GM12878 (cell line): ENCODE measurements around the gene SUGP1. TPM values are rescaled to one million over a fixed set of nuclear protein-coding genes. Genes with fewer than 3 reads are reported as not detected.

Source experiments
- ATAC-seq: fragments of 200-7000 bp; cut with Tn5 transposase; 3 replicates; pipeline ENCODE4 v1.9.1; 2020; ENCODE audit warnings: mild to moderate bottlenecking, moderate library complexity
- BruUV-seq: library from RNA; stranded (reverse); fragments of 400-500 nt; replicated peaks from 2 replicates; lab custom pipeline; 2021; lab: Mats Ljungman, UMichigan
- CTCF ChIA-PET: fragments of 300-600 bp; sonication (Branson Sonifier 250); formaldehyde crosslinking; extraction: SDS; loops from one replicate; lab custom pipeline; 2021; ENCODE audit warnings: inconsistent platforms; lab: Yijun Ruan, JAX
- POLR2A ChIA-PET: fragments of 350-600 bp; formaldehyde crosslinking; extraction: SDS; loops from one replicate; lab custom pipeline; 2021; ENCODE audit warnings: inconsistent platforms; lab: Charles Lee
- RAD21 ChIA-PET: fragments of 300-600 bp; sonication (Branson Sonifier 250); formaldehyde crosslinking; loops from one replicate; lab custom pipeline; 2023; ENCODE audit warnings: antibody characterized with exemption; ENCODE audit not compliant: unreplicated experiment; lab: Charles Lee
- SMC1A ChIA-PET: fragments of 300-600 bp; sonication (Branson Sonifier 250); formaldehyde crosslinking; loops from one replicate; lab custom pipeline; 2023; ENCODE audit not compliant: unreplicated experiment, uncharacterized antibody; lab: Charles Lee
- DNase-seq: peaks from one replicate; pipeline ENCODE4 v3.0.0-alpha.2; 2011; ENCODE audit warnings: low read depth, low spot score
- FAIRE-seq: peaks from 3 replicates; lab custom pipeline; 2011; peaks lifted over from hg19 to GRCh38; lab: Jason Lieb, UNC
- H2AFZ ChIP-seq: 2 replicates; pipeline ENCODE4 v1.6.0; 2011; ENCODE audit warnings: low read depth, low read length, control low read depth; ENCODE audit not compliant: control insufficient read depth
- H3K27ac ChIP-seq: 2 replicates; pipeline ENCODE4 v1.5.1; 2011; ENCODE audit warnings: control low read depth; ENCODE audit not compliant: control insufficient read depth, insufficient read depth
- H3K27me3 ChIP-seq, 2 experiments: replicated peaks in 1 of 2; 2 replicates each; pipeline versions ENCODE4 v1.6.0 to v1.6.1; 2011; ENCODE audit warnings: low read length in 1 of 2; ENCODE audit not compliant: control insufficient read depth in 2 of 2, insufficient read depth in 2 of 2
- H3K36me3 ChIP-seq, 2 experiments: 2 replicates each; pipeline ENCODE4 v1.5.1; 2011; ENCODE audit warnings: low read length in 1 of 2; ENCODE audit not compliant: control insufficient read depth in 2 of 2, insufficient read depth in 2 of 2
- H3K4me1 ChIP-seq: 2 replicates; pipeline ENCODE4 v1.6.1; 2011; ENCODE audit warnings: mild to moderate bottlenecking, low read length, moderate library complexity, mixed read lengths; ENCODE audit not compliant: control insufficient read depth, insufficient read depth
- H3K4me2 ChIP-seq: 2 replicates; pipeline ENCODE4 v1.6.0; 2011; ENCODE audit warnings: control low read depth; ENCODE audit not compliant: control insufficient read depth, insufficient read depth
- H3K4me3 ChIP-seq: fragments of 200-600 bp; sonication (generic); 2 replicates; pipeline ENCODE4 v1.5.1; 2016
- H3K79me2 ChIP-seq: 2 replicates; pipeline ENCODE4 v1.6.0; 2011; ENCODE audit warnings: low read length; ENCODE audit not compliant: control insufficient read depth, insufficient read depth
- H3K9ac ChIP-seq: 2 replicates; pipeline ENCODE4 v1.8.0; 2011; ENCODE audit warnings: low read length, control low read depth, mixed read lengths; ENCODE audit not compliant: control insufficient read depth, insufficient read depth
- H3K9me3 ChIP-seq: replicated peaks from 3 replicates; pipeline ENCODE4 v1.5.1; 2011; ENCODE audit warnings: mild to moderate bottlenecking, low read length; ENCODE audit not compliant: control insufficient read depth, insufficient read depth
- H4K20me1 ChIP-seq: 2 replicates; pipeline ENCODE4 v1.6.0; 2011; ENCODE audit not compliant: control insufficient read depth, insufficient read depth
- BMI1 ChIP-seq: fragments of 450-650 bp; IDR thresholded peaks from 2 replicates; pipeline ENCODE4 v1.6.1; 2016; ENCODE audit warnings: mild to moderate bottlenecking, moderate library complexity, borderline replicate concordance
- MEF2A ChIP-seq: IDR thresholded peaks from 2 replicates; pipeline ENCODE4 v1.6.1; 2011; ENCODE audit warnings: low read depth, mild to moderate bottlenecking, low read length, moderate library complexity; ENCODE audit not compliant: insufficient read depth
- NFXL1 ChIP-seq: fragments of 450-650 bp; IDR thresholded peaks from 2 replicates; pipeline ENCODE4 v1.6.1; 2017; ENCODE audit warnings: antibody characterized with exemption, mild to moderate bottlenecking, borderline replicate concordance
- ZNF24 ChIP-seq: fragments of 450-650 bp; IDR thresholded peaks from 2 replicates; pipeline ENCODE4 v1.6.1; 2017; ENCODE audit warnings: antibody characterized with exemption, mild to moderate bottlenecking
- WGBS: methylation state at CpG from one replicate; pipeline ENCODE4 v1.1.6; 2016; ENCODE audit warnings: low lambda C conversion rate; ENCODE audit not compliant: insufficient replicate concordance, insufficient coverage; ENCODE audit errors: missing lambda C conversion rate; 5-methylcytosine and 5-hydroxymethylcytosine counted together
- in situ Hi-C: fragments of 300-500 bp; cut with MboI; formaldehyde crosslinking; loops from 9 replicates; pipeline ENCODE4 v1.14.3; 2018; ENCODE audit warnings: mixed read lengths
- intact Hi-C: fragments of 100-400 bp; cut with micrococcal nuclease; formaldehyde crosslinking; loops from one replicate; pipeline ENCODE4 v1.14.2; 2022; ENCODE audit not compliant: unreplicated experiment
- polyA plus RNA-seq, 11 experiments: library from polyadenylated mRNA; depleted of rRNA in 4 of 11; unstranded in 6 of 11; stranded (reverse) in 5 of 11; fragments of >200 nt; fragmentation: Nextera tagmentation in 4 of 11; fragmentation: Illumina TruSeq in 1 of 11; extraction: Ambion mirVana in 4 of 11; extraction: Trizol in 1 of 11; gene quantifications; 1 replicate in 1 of 11; 2 replicates in 10 of 11; pipeline versions ENCODE4 v1.2.1 to v1.2.3, GENCODE V29; 2011 to 2016; ENCODE audit warnings: inconsistent platforms in 2 of 11, missing spikeins in 2 of 11, low read depth in 1 of 11
- total RNA-seq, 4 experiments: library from RNA; depleted of rRNA in 3 of 4; stranded (reverse); fragments of >200 nt in 3 of 4; fragmentation: Illumina TruSeq in 1 of 4; extraction: Trizol in 1 of 4; gene quantifications; 2 replicates each; pipeline versions ENCODE4 v1.2.1 to v1.2.3, GENCODE V29; 2013 to 2021

The SUGP1 gene
- total and polyA plus RNA-seq, 10 of the 15 experiments (the other 5 are each of a cell fraction or from before 2014, with no cell fraction given) = 1.6 to 70.2 (median 38.4) TPM

DNA sequence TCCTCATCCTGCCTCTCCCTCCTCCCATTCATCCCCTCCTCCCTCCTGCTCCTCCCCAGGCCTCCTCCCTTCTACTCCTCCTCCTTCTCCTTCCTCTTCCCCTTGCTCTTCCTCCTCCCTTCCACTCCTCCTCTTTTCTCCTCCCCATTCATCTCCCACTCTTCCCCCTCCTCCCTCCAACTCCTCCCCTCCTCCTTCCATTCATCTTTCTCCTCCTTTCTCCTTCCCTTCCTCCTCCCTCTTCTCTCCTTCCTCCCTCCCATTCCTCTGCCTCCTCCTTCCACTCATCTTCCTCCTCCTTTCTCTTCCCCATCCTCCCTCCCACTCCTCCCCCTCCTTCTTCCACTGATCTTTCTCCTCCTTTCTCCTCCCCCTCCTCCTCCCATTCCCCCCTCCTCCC is 80.6 kb downstream of the SUGP1 start:
- no peak overlapping the region for H3K27ac ChIP-seq
- no peak for FAIRE-seq
- ChIA-PET CTCF (no interaction called here), POLR2A (no interaction called here), SMC1A (no interaction called here), RAD21 (no interaction called here)
- no peak overlapping the region for H2AFZ ChIP-seq
- H3K79me2 ChIP-seq = no peaks in the 10 kb centered on the region
- ATAC-seq = no peak
- H3K36me3 ChIP-seq = no peaks in the 10 kb centered on the region
- in situ Hi-C loops = no loop called here
- no peak for DNase-seq
- no TSS peak for BruUV-seq
- H3K9me3 ChIP-seq = peaks cover 3% of the 10 kb centered on the region; the same call in 2 of the 3 replicates
- H3K9ac ChIP-seq = no peak overlapping the region
- TF ChIP-seq NFXL1 (peak; percentile 89), BMI1 (no peak)
- TF ChIP-seq, all 136 proteins: peak for 1
- no peaks in the 10 kb centered on the region for H3K27me3 ChIP-seq
- intact Hi-C loops = no loop called here
- H3K4me1 ChIP-seq = no peaks in the 10 kb centered on the region
- no peak overlapping the region for H3K4me3 ChIP-seq
- H3K4me2 ChIP-seq = no peak overlapping the region
- H4K20me1 ChIP-seq = no peaks in the 10 kb centered on the region

DNA sequence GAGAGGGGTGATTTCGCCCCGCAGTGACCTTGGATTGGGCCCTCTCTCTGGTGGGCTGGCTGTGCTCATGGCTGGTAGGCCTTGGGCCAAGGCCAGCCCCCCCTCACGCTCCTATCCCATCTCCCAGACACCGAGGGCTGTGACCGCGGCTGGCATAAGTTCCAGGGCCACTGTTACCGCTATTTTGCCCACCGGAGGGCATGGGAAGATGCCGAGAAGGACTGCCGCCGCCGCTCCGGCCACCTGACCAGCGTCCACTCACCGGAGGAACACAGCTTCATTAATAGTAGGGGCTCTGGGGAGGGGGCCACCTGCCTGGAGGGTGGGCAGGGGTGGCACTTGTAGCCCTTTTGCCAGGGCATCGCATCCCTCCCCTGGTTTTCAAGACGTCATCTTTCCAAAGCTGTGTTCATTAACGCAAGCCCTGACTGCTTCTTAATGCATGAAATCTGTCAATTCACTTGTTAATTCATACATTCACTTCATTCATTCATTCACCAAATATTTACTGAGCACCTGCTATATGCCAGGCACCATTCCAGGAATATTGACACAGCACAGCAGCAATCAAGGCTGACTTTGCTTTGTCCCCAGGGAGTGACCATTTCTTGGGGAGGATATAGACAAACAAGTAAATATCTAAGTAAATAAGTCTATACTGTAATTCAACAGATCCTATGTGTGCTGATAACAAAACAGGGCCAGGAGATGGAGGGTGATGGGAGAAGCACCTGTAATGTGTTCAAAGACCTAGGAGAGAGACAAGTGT is 82.0 kb downstream of the SUGP1 start:
- FAIRE-seq (no peak), ATAC-seq (no peak)
- no peaks in the 10 kb centered on the region for H3K4me1 ChIP-seq
- H3K27me3 ChIP-seq = no peaks in the 10 kb centered on the region
- no peak overlapping the region for H3K9ac ChIP-seq
- H3K4me2 ChIP-seq = no peak overlapping the region
- in situ Hi-C loops (no loop called here), intact Hi-C loops (no loop called here)
- WGBS = 61% methylated on average over 17 of the region's 18 CpGs
- no peaks in the 10 kb centered on the region for H4K20me1 ChIP-seq
- no peaks in the 10 kb centered on the region for H3K36me3 ChIP-seq
- no peak overlapping the region for H2AFZ ChIP-seq
- no peak overlapping the region for H3K4me3 ChIP-seq
- no peak overlapping the region for H3K27ac ChIP-seq
- no peaks in the 10 kb centered on the region for H3K79me2 ChIP-seq
- CTCF ChIA-PET = no interaction called here
- POLR2A ChIA-PET = no interaction called here
- H3K9me3 ChIP-seq = peaks cover 11% of the 10 kb centered on the region; the same call in 2 of the 3 replicates
- 0 out of 2 replicates have a peak, but pooled peaks have one; percentile 47 for TF ChIP-seq ZNF24
- TF ChIP-seq MEF2A = no peak
- TF ChIP-seq, all 136 proteins: peak for 1
- BruUV-seq = no TSS peak
- no peak for DNase-seq
- RAD21 ChIA-PET = no interaction called here
- SMC1A ChIA-PET = no interaction called here
